Measurements from ENCODE around the gene TUBB4A. TPM values are rescaled to one million over a fixed set of nuclear protein-coding genes. Genes with fewer than 3 reads are reported as not detected.
A peak's percentile ranks its signal among the peaks of the same experiment; 100 is the strongest.

TUBB4A gene
- total and polyA plus RNA-seq, 4 donors: 0.68 to 0.90 TPM; not detected in 2

DNA sequence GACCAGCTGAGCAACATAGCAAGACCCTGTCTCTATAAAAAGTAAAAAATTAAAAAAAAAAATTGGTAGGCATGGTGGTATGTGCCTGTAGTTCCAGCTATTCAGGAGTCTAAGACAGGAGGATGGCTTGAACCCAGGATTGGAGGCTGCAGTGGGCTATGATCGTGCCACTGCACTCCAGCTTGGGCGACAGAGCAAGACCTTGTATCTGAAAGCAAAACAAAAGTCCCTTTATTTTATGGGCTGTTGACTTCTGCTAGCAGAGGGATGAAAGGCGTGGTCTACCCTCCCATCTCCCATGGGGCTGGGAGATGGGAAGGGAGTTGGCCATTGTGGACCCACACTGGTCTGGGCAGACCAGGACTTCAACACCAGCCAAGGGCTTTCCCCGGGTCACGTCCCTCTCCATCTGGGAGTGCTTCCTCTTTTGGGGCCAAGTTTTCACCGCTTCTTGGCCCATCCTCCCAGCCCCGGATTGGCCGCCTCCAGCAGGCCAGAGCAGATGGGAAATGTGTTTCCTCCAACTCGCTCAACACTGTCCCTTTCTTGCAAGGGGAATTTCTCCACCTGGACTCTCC, 26.5 kb upstream of the TUBB4A start:
- ATAC-seq (ENCODE audit: low FRiP score): peak; percentile 33
- Histone ChIP-seq H3K27ac (ENCODE audit: low read depth in 1 of 2, low read length in 2 of 2) (no peak overlapping the region), H3K4me3 (ENCODE audit: low read length in 2 of 2) (no peak overlapping the region), H3K36me3 (ENCODE audit: control insufficient read depth in 1 of 2, insufficient read depth in 2 of 2, low read length in 1 of 2) (no peaks in the 10 kb centered on the region), H3K9me3 (ENCODE audit: control insufficient read depth, low read length) (no peaks in the 10 kb centered on the region), H3K27me3 (ENCODE audit: control insufficient read depth in 1 of 2, insufficient read depth in 2 of 2, low read length in 1 of 2) (no peaks in the 10 kb centered on the region), H3K4me1 (ENCODE audit: control insufficient read depth in 1 of 2, insufficient read depth in 2 of 2, low read length in 2 of 2) (no peaks in the 10 kb centered on the region)
- intact Hi-C loops (cut with DNase I): loop anchor here in 1 of 2 donors (10.0 kb wide), 1 partner anchor 206 kb away; the partner anchor contains the start of genes GPR108 and TRIP10
- WGBS, 2 donors: 24 to 30% methylated on average over 9 of the region's 9 CpGs
- peak in 1 of 2 donors; percentile 84 for DNase-seq

DNA sequence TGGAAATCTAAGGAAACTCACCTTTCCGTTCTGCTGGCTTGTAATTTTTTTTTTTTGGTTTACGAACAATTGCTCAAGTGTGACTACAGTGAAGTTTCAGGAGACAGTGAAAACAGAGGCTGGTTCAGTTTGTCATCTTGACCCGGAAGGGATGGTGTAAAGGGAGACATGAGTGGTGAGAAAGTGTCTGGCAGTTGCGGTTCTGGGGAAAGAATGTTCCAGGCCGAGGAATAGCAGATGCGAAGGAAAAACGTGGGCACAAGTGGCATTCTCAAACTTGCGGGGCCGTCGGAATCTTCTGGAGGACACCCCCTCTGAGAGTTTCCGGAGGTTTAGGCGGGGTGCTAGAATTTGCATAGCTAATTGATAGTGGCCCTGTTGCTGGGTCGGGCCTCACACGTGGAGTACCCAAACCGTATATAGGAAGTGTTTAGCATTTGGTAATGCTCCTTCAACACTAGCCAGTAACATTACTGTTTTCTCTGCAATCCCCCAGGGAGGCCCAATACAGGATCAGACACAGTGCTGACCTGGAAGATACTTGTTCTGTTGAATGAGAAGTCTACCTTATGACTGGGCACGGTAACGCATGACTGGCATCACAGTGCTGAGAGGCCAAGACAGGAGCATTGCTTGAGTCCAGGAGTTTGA, 25.9 kb upstream of the TUBB4A start:
- no peaks in the 10 kb centered on the region for H3K27me3 ChIP-seq (ENCODE audit: control insufficient read depth in 1 of 2, insufficient read depth in 2 of 2, low read length in 1 of 2)
- H3K4me1 ChIP-seq (ENCODE audit: control insufficient read depth in 1 of 2, insufficient read depth in 2 of 2, low read length in 2 of 2): no peaks in the 10 kb centered on the region
- intact Hi-C loops (cut with DNase I): loop anchor here in 1 of 2 donors (10.0 kb wide), 1 partner anchor 207 kb away; the partner anchor contains the start of genes GPR108 and TRIP10
- H3K4me3 ChIP-seq (ENCODE audit: low read length in 2 of 2): no peak overlapping the region
- WGBS, 2 donors: 54% methylated on average over 17 of the region's 17 CpGs
- H3K9me3 ChIP-seq (ENCODE audit: control insufficient read depth, low read length): no peaks in the 10 kb centered on the region
- H3K36me3 ChIP-seq (ENCODE audit: control insufficient read depth in 1 of 2, insufficient read depth in 2 of 2, low read length in 1 of 2): no peaks in the 10 kb centered on the region
- H3K27ac ChIP-seq (ENCODE audit: low read depth in 1 of 2, low read length in 2 of 2): no peak overlapping the region
- ATAC-seq (ENCODE audit: low FRiP score) (no peak), DNase-seq (no peak)

DNA sequence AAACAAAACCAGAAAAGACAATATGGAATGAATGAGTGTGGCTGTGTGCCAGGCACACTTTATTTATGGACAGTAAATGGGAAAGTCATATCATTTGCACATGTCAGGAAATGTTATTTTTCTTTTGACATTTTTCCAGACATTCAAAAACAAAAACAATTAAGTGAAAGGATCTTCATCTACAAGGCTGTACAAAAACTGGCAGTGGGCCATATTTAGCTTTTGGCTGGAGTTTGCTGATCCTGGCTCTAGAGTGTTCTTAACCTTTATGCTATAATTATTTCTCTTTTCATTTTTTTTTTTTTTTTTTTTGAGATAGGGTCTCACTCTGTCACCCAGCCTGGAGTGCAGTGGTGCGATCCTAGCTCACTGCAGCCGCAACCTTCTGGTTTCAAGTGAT, 22.2 kb upstream of the TUBB4A start:
- Histone ChIP-seq H3K9me3 (ENCODE audit: control insufficient read depth, low read length) (no peaks in the 10 kb centered on the region), H3K27ac (ENCODE audit: low read depth in 1 of 2, low read length in 2 of 2) (no peak overlapping the region), H3K36me3 (ENCODE audit: control insufficient read depth in 1 of 2, insufficient read depth in 2 of 2, low read length in 1 of 2) (no peaks in the 10 kb centered on the region), H3K4me1 (ENCODE audit: control insufficient read depth in 1 of 2, insufficient read depth in 2 of 2, low read length in 2 of 2) (no peaks in the 10 kb centered on the region), H3K4me3 (ENCODE audit: low read length in 2 of 2) (no peak overlapping the region), H3K27me3 (ENCODE audit: control insufficient read depth in 1 of 2, insufficient read depth in 2 of 2, low read length in 1 of 2) (no peaks in the 10 kb centered on the region)
- DNase-seq (no peak), ATAC-seq (ENCODE audit: low FRiP score) (no peak)
- intact Hi-C loops (cut with DNase I): loop anchor here in 1 of 2 donors (10.0 kb wide), 1 partner anchor 210 kb away; the partner anchor contains the start of genes GPR108 and TRIP10
- 65% methylated on average over 2 of the region's 2 CpGs for WGBS, 2 donors

DNA sequence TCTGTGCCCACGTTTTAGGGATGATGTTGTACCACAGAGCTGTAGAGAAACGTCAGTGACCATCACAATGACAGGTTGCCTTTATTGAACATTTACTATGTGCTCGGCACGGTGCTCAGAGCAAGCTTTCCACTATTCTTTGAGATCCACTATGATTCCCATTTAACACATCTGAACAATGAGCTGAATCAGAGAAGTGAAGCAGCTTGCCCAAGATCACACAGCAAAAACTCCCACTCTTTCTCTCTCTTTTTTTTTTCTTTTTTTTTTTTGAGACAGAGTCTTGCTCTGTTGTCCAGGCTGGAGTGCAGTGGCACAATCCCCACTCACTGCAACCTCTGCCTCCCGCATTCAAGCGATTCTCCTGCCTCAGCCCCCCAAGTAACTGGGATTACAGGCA, 20.6 kb upstream of the TUBB4A start:
- no peaks in the 10 kb centered on the region for H3K4me1 ChIP-seq (ENCODE audit: control insufficient read depth in 1 of 2, insufficient read depth in 2 of 2, low read length in 2 of 2)
- intact Hi-C loops (cut with DNase I): loop anchor here in 1 of 2 donors (10.0 kb wide), 1 partner anchor 212 kb away; the partner anchor contains the start of genes GPR108 and TRIP10
- no peak overlapping the region for H3K4me3 ChIP-seq (ENCODE audit: low read length in 2 of 2)
- no peak for ATAC-seq (ENCODE audit: low FRiP score)
- no peaks in the 10 kb centered on the region for H3K36me3 ChIP-seq (ENCODE audit: control insufficient read depth in 1 of 2, insufficient read depth in 2 of 2, low read length in 1 of 2)
- no peak overlapping the region for H3K27ac ChIP-seq (ENCODE audit: low read depth in 1 of 2, low read length in 2 of 2)
- 78 to 80% methylated on average over 6 of the region's 6 CpGs for WGBS, 2 donors
- no peaks in the 10 kb centered on the region for H3K27me3 ChIP-seq (ENCODE audit: control insufficient read depth in 1 of 2, insufficient read depth in 2 of 2, low read length in 1 of 2)
- H3K9me3 ChIP-seq (ENCODE audit: control insufficient read depth, low read length): no peaks in the 10 kb centered on the region
- no peak for DNase-seq

DNA sequence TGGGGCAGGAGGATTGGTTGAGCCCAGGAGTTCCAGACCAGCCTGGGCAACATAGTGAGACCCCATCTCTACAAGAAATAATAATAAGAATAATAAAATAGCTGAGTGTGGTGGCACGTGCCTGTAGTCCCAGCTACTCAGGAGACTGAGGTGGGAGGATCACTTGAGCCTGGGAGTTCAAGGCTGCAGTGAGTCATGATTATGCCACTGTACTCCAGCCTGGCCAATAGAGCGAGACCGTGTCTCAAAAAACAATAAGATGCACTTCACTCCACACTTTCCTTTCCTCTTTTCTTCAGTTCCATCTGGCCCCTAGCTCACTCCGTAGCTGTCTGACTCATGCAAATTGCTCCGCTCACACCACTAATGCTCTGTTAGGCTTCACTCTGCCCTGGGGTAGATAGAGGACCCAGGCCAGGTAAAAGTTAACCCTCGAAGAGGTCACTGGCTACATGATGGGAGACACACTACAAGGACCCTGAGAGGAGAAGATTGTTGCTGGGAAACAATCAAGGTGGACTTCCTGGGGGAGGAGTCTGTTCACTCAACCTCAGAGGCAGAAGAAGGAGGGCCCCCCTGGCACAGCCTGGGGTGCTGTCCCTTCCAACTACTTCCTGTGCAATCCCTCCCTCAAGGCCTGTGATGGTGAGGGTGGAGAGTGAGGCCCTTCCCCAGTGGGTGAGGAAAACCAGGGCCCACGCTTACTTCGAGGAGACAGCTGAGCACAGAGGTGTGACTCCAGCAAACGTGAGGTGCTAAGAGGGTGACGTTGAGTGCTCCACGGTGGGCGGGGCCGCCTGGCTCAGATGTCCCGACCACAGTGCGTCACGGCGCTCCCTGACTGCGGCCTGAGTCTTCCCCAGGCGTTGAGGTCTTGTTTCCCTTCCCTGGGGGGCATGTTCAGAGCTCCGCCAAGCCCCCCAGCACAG, 19.9 kb upstream of the TUBB4A start:
- no peaks in the 10 kb centered on the region for H3K9me3 ChIP-seq (ENCODE audit: control insufficient read depth, low read length)
- no peak for DNase-seq
- no peak for ATAC-seq (ENCODE audit: low FRiP score)
- no peaks in the 10 kb centered on the region for H3K36me3 ChIP-seq (ENCODE audit: control insufficient read depth in 1 of 2, insufficient read depth in 2 of 2, low read length in 1 of 2)
- H3K4me1 ChIP-seq (ENCODE audit: control insufficient read depth in 1 of 2, insufficient read depth in 2 of 2, low read length in 2 of 2): no peaks in the 10 kb centered on the region
- no peak overlapping the region for H3K27ac ChIP-seq (ENCODE audit: low read depth in 1 of 2, low read length in 2 of 2)
- 51 to 55% methylated on average over 20 of the region's 20 CpGs for WGBS, 2 donors
- no peaks in the 10 kb centered on the region for H3K27me3 ChIP-seq (ENCODE audit: control insufficient read depth in 1 of 2, insufficient read depth in 2 of 2, low read length in 1 of 2)
- no peak overlapping the region for H3K4me3 ChIP-seq (ENCODE audit: low read length in 2 of 2)
- intact Hi-C loops (cut with DNase I): loop anchor here in 1 of 2 donors (10.0 kb wide), 1 partner anchor 213 kb away; the partner anchor contains the start of genes GPR108 and TRIP10

- H3K27ac ChIP-seq (ENCODE audit: low read depth in 1 of 2, low read length in 2 of 2): no peak overlapping the region
- DNase-seq: no peak
- no peaks in the 10 kb centered on the region for H3K27me3 ChIP-seq (ENCODE audit: control insufficient read depth in 1 of 2, insufficient read depth in 2 of 2, low read length in 1 of 2)
- no peaks in the 10 kb centered on the region for H3K36me3 ChIP-seq (ENCODE audit: control insufficient read depth in 1 of 2, insufficient read depth in 2 of 2, low read length in 1 of 2)
- no peak overlapping the region for H3K4me3 ChIP-seq (ENCODE audit: low read length in 2 of 2)
- H3K4me1 ChIP-seq (ENCODE audit: control insufficient read depth in 1 of 2, insufficient read depth in 2 of 2, low read length in 2 of 2): no peaks in the 10 kb centered on the region
- intact Hi-C loops (cut with DNase I): loop anchor here in 1 of 2 donors (5.0 kb wide), 2 partner anchors 113 to 343 kb away; no protein-coding TSS in a partner anchor
- WGBS, 2 donors: 42 to 44% methylated on average over 2 of the region's 2 CpGs
- H3K9me3 ChIP-seq (ENCODE audit: control insufficient read depth, low read length): no peaks in the 10 kb centered on the region
- ATAC-seq (ENCODE audit: low FRiP score): no peak
Measured at GRCh38 chr19:6519289-6519688, 17.2 kb upstream of the TUBB4A start.

GRCh38 chr19:6518145-6518911, 16.2 kb upstream of the TUBB4A start:
- no peaks in the 10 kb centered on the region for H3K9me3 ChIP-seq (ENCODE audit: control insufficient read depth, low read length)
- no peaks in the 10 kb centered on the region for H3K4me1 ChIP-seq (ENCODE audit: control insufficient read depth in 1 of 2, insufficient read depth in 2 of 2, low read length in 2 of 2)
- WGBS, 2 donors: 43 to 46% methylated on average over 14 of the region's 14 CpGs
- ATAC-seq (ENCODE audit: low FRiP score): no peak
- H3K27me3 ChIP-seq (ENCODE audit: control insufficient read depth in 1 of 2, insufficient read depth in 2 of 2, low read length in 1 of 2): no peaks in the 10 kb centered on the region
- no peaks in the 10 kb centered on the region for H3K36me3 ChIP-seq (ENCODE audit: control insufficient read depth in 1 of 2, insufficient read depth in 2 of 2, low read length in 1 of 2)
- H3K27ac ChIP-seq (ENCODE audit: low read depth in 1 of 2, low read length in 2 of 2): no peak overlapping the region
- intact Hi-C loops (cut with DNase I): loop anchor here in 1 of 2 donors (5.0 kb wide), 2 partner anchors 114 to 344 kb away; no protein-coding TSS in a partner anchor
- no peak for DNase-seq
- H3K4me3 ChIP-seq (ENCODE audit: low read length in 2 of 2): no peak overlapping the region

Measured in aorta (tissue), 5 donors.